Sigmoid colon (tissue), 7 donors: ENCODE results near the gene MAPT. TPM values are rescaled to one million over a fixed set of nuclear protein-coding genes. Genes with fewer than 3 reads are reported as not detected.

ENCODE experiments used
- DNase-seq: peaks from one replicate; pipeline ENCODE4 v3.0.0-alpha.2; 2019
- H3K27ac ChIP-seq, 4 donors: fragments of 200-600 bp; sonication (generic); one replicate each; pipeline ENCODE4 v1.5.1; 2016 to 2019; ENCODE audit warnings: mild to moderate bottlenecking in 1 of 4
- H3K27me3 ChIP-seq, 3 donors: fragments of 200-600 bp; sonication (generic); one replicate each; pipeline ENCODE4 v1.5.1; 2019; ENCODE audit warnings: mild to moderate bottlenecking in 1 of 3
- H3K36me3 ChIP-seq, 4 donors: fragments of 200-600 bp; sonication (generic); one replicate each; pipeline ENCODE4 v1.5.1; 2016 to 2019
- H3K4me1 ChIP-seq, 4 donors: fragments of 200-600 bp; sonication (generic); one replicate each; pipeline ENCODE4 v1.5.1; 2017 to 2019
- H3K4me3 ChIP-seq, 4 donors: fragments of 200-600 bp; sonication (generic); one replicate each; pipeline ENCODE4 v1.5.1; 2017 to 2019; ENCODE audit warnings: mild to moderate bottlenecking in 2 of 4, moderate library complexity in 1 of 4
- H3K9me3 ChIP-seq, 4 donors: fragments of 200-600 bp in 3 of 4; sonication (generic) in 3 of 4; one replicate each; pipeline versions ENCODE4 v1.5.1 to v1.6.1; 2013 to 2019
- CTCF ChIP-seq, 4 experiments: fragments of 450-650 bp in 3 of 4; fragments of 200-600 bp in 1 of 4; IDR thresholded peaks; one replicate each; pipeline ENCODE4 v1.5.1; 2016 to 2019; ENCODE audit warnings: antibody characterized with exemption in 4 of 4, mild to moderate bottlenecking in 3 of 4, moderate library complexity in 2 of 4
- EP300 ChIP-seq, 4 donors: sonication (generic); formaldehyde crosslinking; IDR thresholded peaks; one replicate each; pipeline ENCODE4 v1.6.1; 2017; ENCODE audit warnings: antibody characterized with exemption in 4 of 4
- POLR2A ChIP-seq, 2 donors: fragments of 450-650 bp; IDR thresholded peaks; one replicate each; pipeline ENCODE4 v1.6.1; 2016; ENCODE audit warnings: antibody characterized with exemption in 2 of 2, mild to moderate bottlenecking in 2 of 2, moderate library complexity in 2 of 2
- POLR2AphosphoS5 ChIP-seq, 4 donors: sonication (generic); formaldehyde crosslinking; IDR thresholded peaks; one replicate each; pipeline ENCODE4 v1.6.1; 2017; ENCODE audit warnings: antibody characterized with exemption in 4 of 4
- WGBS, 2 donors: extraction: QIAGEN DNeasy Blood & Tissue Kit; methylation state at CpG; one replicate each; pipeline ENCODE4 v1.1.7; 2013; 5-methylcytosine and 5-hydroxymethylcytosine counted together
- intact Hi-C: fragments of 100-400 bp; cut with DNase I; formaldehyde crosslinking; loops from one replicate; pipeline ENCODE4 v1.15.1; 2023
- polyA plus RNA-seq, 3 donors: library from polyadenylated mRNA; stranded (reverse); fragments of 200-250 nt; gene quantifications; one replicate each; pipeline ENCODE4 v1.2.3, GENCODE V29; 2013
- total RNA-seq, 4 donors: library from RNA; depleted of rRNA; stranded (reverse); fragments of >200 nt; gene quantifications; one replicate each; pipeline ENCODE4 v1.1.0, GENCODE V29; 2016
- donor health status: healthy with polysubstance abuse.
- donor health status: Bipolar disorder and iron deficiency.
- donor health status: healthy.

Gene MAPT
- total and polyA plus RNA-seq, 7 donors, result 0.60 to 20.5 (median 10.9) TPM; not detected in 1

- no peaks in the 10 kb centered on the region for H3K27me3 ChIP-seq
- WGBS, 2 donors, result 84 to 92% methylated on average over 2 of the region's 2 CpGs
- no peak overlapping the region for H3K27ac ChIP-seq
- H3K4me1 ChIP-seq, result no peaks in the 10 kb centered on the region
- TF ChIP-seq CTCF (IDR thresholded peaks at IDR 0.05) (no peak), POLR2AphosphoS5 (IDR thresholded peaks at IDR 0.05) (no peak), EP300 (IDR thresholded peaks at IDR 0.05) (no peak), POLR2A (IDR thresholded peaks at IDR 0.05) (no peak)
- H3K36me3 ChIP-seq, result no peaks in the 10 kb centered on the region
- H3K9me3 ChIP-seq, result peaks cover 0 to 6% (median 2%) of the 10 kb centered on the region in 4 donors
- intact Hi-C loops, result no loop called here
- DNase-seq, result no peak
- no peak overlapping the region for H3K4me3 ChIP-seq
Observed at GRCh38 chr17:45931677-45932076, 37.3 kb downstream of the MAPT start.

- TF ChIP-seq EP300 (IDR thresholded peaks at IDR 0.05) (no peak), POLR2A (IDR thresholded peaks at IDR 0.05) (no peak), CTCF (IDR thresholded peaks at IDR 0.05) (no peak), POLR2AphosphoS5 (IDR thresholded peaks at IDR 0.05) (no peak)
- Histone ChIP-seq H3K27ac (no peak overlapping the region), H3K4me3 (no peak overlapping the region), H3K27me3 (no peaks in the 10 kb centered on the region), H3K9me3 (no peaks in the 10 kb centered on the region), H3K36me3 (no peaks in the 10 kb centered on the region), H3K4me1 (no peaks in the 10 kb centered on the region)
- no peak for DNase-seq
- 63 to 83% methylated on average over 12 of the region's 12 CpGs for WGBS, 2 donors
- intact Hi-C loops, result no loop called here
Observed at GRCh38 chr17:45934044-45934979, 40.0 kb downstream of the MAPT start.

DNA sequence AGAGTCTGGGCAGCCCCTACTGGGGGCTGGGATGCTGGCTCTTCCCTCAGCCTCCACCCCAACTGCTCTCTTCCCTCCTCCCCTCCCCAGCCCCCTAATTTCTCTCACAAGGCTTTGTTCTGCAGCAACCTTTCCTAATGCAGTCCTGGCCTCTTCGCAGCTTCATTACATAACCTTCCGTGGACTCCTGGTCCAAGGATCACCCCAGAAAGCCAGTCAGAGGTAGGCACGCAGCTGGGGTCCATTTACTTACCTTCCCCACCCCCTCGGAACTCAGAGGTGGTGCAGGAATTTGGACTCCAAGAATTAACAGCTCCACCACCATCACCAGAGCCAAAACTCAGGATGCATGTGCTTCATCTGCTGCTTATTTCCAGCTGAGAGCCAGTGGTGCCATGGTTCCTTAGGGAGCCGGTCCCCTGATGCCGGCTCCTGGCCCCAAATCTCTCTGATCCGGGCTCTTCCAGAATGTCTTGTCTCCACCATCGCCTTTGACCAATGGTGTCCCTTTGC is 40.9 kb downstream of the MAPT start:
- Histone ChIP-seq H3K27me3 (no peaks in the 10 kb centered on the region), H3K36me3 (no peaks in the 10 kb centered on the region), H3K4me1 (peaks cover 0 to 4% (median 1%) of the 10 kb centered on the region in 4 donors), H3K9me3 (no peaks in the 10 kb centered on the region), H3K4me3 (no peak overlapping the region), H3K27ac (no peak overlapping the region)
- TF ChIP-seq POLR2A (IDR thresholded peaks at IDR 0.05) (no peak), CTCF (IDR thresholded peaks at IDR 0.05) (no peak), POLR2AphosphoS5 (IDR thresholded peaks at IDR 0.05) (no peak), EP300 (IDR thresholded peaks at IDR 0.05) (no peak)
- intact Hi-C loops, result no loop called here
- WGBS, 2 donors, result 81 to 86% methylated on average over 8 of the region's 8 CpGs
- no peak for DNase-seq

DNA sequence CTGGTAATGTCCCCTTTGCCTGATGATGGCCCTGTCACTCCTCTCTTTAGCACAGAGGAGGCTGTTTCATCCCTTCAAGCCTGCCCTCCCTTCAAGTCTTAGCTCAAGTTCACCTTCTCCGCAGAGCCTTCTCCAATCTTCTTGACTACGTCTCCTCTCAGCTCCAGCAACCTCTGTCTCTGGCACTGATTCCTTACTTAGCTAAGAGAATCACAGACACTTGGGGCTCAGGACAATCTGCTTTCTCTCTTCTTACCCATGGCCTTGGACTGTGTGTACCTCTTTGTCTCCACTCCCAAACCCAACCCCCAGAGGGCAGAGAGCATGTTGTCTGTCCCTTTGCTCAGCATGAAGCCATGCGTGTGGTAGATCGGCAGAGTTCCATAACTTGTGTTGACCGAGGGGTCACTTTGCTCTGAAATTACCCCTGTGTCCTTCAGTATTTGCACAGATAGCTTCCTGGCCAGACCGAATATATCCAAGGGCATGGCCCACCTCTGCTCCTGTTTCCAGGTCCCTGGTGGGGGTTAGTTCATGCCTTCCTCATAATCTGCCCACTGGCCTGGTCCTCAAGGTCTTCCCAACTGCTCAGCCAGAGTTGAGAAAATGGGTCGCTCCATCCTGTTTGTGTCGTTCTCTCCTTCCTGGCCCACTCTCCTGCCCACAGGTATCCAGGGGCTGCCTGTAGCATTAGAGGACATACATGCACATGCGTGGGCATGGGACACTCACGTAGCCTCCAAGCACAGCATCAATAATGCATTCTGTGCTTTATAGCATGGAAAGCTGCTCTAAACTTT is 41.6 kb downstream of the MAPT start:
- Histone ChIP-seq H3K9me3 (no peaks in the 10 kb centered on the region), H3K27ac (no peak overlapping the region), H3K4me3 (no peak overlapping the region), H3K4me1 (peaks cover 0 to 11% (median 8%) of the 10 kb centered on the region in 4 donors), H3K36me3 (no peaks in the 10 kb centered on the region), H3K27me3 (no peaks in the 10 kb centered on the region)
- intact Hi-C loops, result no loop called here
- DNase-seq, result no peak
- WGBS, 2 donors, result 88 to 90% methylated on average over 10 of the region's 10 CpGs
- TF ChIP-seq EP300 (IDR thresholded peaks at IDR 0.05) (no peak), CTCF (IDR thresholded peaks at IDR 0.05) (no peak), POLR2AphosphoS5 (IDR thresholded peaks at IDR 0.05) (no peak), POLR2A (IDR thresholded peaks at IDR 0.05) (no peak)
